ENCODE measurements around the gene CACYBP. TPM values are rescaled to one million over a fixed set of nuclear protein-coding genes. Genes with fewer than 3 reads are reported as not detected.
"Not testable (repeated sequence)": the region's sequence is repeated elsewhere in the genome, so short reads cannot be mapped to it uniquely, and the experiment has no call there.

CACYBP gene
- polyA plus RNA-seq, 1 donor from 2014 or later, result 158 TPM

DNA sequence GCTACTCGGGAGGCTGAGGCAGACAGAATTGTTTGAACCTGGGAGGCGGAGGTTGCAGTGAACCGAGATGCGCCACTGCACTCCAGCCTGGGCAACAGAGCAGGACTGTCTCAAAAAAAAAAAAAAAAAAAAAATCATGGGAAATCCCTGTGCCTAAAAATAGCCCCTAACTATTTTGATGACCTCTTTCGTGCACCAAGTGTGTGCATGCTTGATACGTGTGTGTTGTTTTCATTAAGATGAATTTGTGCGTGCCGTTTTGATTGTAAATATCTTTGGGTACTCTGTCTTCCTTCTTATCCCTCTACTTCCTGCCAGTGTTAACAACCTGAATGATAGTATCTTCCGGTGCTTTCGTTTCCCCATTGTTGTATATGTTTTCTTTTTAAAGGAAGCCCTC lies 9.8 kb downstream of the CACYBP start:
- Mint-ChIP-seq H3K9me3 (no peaks in the 10 kb centered on the region), H3K27ac (peak overlapping the region in 1 of 3 donors; percentile 26), H3K4me1 (peaks cover 4 to 14% (median 10%) of the 10 kb centered on the region in 3 donors), H3K27me3 (no peaks in the 10 kb centered on the region), H3K36me3 (peaks cover 16% of the 10 kb centered on the region), H3K4me3 (no peak overlapping the region)

DNA sequence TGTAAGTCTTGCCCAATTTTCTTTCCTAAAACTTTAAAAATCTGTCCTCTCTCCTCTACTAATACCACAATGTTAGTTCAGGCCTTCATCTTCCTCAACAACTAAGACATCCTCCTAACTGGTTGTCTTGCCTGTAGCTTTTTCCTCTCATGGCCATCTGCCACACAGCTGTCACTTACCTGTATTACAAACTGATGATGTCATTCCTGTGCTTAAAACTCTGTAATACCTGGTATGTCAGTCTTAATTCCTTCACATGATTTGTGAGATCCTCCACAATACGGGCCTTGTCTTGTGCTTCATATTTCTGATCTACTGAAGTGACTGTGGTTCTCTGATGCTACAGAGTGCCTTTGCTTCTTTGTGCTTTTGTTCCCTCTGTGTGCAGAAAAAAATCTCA lies 13.7 kb downstream of the CACYBP start:
- Mint-ChIP-seq H3K27ac (peak overlapping the region in 1 of 3 donors; percentile 13), H3K4me1 (peaks cover 4 to 15% (median 12%) of the 10 kb centered on the region in 3 donors), H3K27me3 (no peaks in the 10 kb centered on the region), H3K4me3 (no peak overlapping the region), H3K9me3 (no peaks in the 10 kb centered on the region), H3K36me3 (peaks cover 19% of the 10 kb centered on the region)

DNA sequence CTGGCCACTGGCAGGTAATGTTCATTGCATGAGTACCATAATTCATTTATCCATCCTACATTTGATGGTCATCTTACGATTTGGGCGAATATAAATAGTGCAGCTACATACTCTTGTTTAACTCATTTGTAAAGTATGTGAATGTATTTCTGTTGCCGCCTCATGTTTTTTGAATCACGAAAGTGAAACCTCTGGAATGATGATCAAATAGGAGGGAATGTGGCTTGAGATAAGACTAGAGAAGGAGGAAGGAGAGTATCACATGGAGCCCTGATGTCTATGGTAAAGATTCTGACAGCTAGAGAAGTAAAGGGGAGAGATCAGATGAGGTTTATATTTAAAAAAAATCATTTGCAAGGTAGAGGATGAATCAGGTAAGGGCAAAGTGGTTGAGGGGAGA lies 15.5 kb downstream of the CACYBP start:
- H3K27ac Mint-ChIP-seq, result peak overlapping the region in 1 of 3 donors; percentile 74
- H3K9me3 Mint-ChIP-seq, result no peaks in the 10 kb centered on the region
- peaks cover 15% of the 10 kb centered on the region for H3K36me3 Mint-ChIP-seq
- H3K4me3 Mint-ChIP-seq, result no peak overlapping the region
- H3K4me1 Mint-ChIP-seq, result peaks cover 4 to 11% (median 6%) of the 10 kb centered on the region in 3 donors
- H3K27me3 Mint-ChIP-seq, result no peaks in the 10 kb centered on the region

DNA sequence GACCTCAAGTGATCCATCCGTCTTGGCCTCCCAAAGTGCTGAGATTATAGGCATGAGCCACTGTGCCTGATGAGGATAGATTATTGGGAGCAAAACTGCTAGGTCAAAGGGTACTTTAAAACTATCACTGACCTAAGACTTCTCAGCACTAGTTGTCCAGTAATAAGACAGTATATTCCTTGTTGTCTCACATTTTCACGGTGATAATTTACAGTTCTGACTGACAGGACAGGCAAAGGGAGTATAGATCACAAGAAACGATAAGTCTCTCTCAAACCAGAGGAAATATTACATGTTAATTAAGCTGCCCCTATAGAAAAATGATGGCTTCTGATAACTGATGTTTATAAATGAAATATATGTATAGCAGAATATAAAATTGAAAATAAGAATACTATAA lies 19.8 kb downstream of the CACYBP start:
- H3K4me1 Mint-ChIP-seq, result peaks cover 16 to 29% (median 21%) of the 10 kb centered on the region in 3 donors
- no peak overlapping the region for H3K4me3 Mint-ChIP-seq
- H3K27me3 Mint-ChIP-seq, result no peaks in the 10 kb centered on the region
- peak overlapping the region in 1 of 3 donors; percentile 33 for H3K27ac Mint-ChIP-seq
- peaks cover 8% of the 10 kb centered on the region for H3K36me3 Mint-ChIP-seq
- peaks cover 0 to under 1% (median 0%) of the 10 kb centered on the region in 3 donors for H3K9me3 Mint-ChIP-seq

DNA sequence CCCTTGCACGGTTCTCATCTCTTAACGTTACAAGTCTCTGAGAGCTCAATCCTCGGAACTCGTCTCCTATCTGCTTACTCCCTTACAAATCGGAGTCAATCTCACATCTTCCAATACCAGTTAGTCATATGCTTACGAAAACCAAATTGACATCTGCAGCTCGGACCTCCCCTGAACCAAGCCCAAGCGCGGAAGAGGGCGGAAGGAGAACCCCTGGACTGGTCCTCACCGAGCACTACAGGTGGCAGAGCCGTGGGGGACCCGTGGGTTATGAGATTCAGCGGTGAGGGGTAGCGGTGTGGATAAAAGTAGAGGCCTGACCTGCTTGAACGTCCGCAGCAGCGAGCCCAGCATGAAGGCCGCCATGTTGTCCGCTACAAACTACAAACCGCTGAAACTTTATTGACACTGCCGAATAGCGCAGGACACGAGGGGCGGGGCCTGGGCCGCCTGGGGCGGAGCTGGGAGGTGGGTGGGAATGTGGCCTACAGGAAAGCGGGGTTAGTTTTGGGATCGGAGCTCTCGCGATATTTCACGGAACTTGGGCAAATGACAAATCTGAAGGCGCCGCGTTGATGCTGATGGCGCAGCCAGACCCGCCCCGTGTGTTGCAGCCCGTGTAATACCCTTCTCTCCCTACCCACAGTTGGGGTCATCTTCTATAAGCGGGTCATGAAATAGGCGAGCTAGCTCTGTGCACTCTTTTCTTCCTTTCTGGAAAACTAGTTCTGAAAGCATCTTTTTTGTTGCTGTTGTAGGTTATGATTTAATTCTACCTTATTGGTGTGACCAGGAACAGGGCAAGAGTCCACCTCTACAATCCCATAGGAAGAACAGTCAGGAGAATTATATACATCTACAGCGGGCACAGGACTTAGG lies 23.5 kb downstream of the CACYBP start, which contains the start of gene MRPS14:
TSS of gene MRPS14 (minus strand) at position 383 of the 879 bp plus-strand sequence. CDS start at position 366, 17 bp downstream.
- Mint-ChIP-seq H3K27me3 (no peaks in the 10 kb centered on the region), H3K27ac (peak within 1 kb of the TSS; percentile 88 to 98 (median 98)), H3K4me3 (peak within 1 kb of the TSS; percentile 93 to 95 (median 94)), H3K9me3 (peaks cover 0 to 4% (median 3%) of the 10 kb centered on the region in 3 donors), H3K36me3 (peaks cover 3% of the 10 kb centered on the region), H3K4me1 (peaks cover 16 to 18% (median 18%) of the 10 kb centered on the region in 3 donors)

DNA sequence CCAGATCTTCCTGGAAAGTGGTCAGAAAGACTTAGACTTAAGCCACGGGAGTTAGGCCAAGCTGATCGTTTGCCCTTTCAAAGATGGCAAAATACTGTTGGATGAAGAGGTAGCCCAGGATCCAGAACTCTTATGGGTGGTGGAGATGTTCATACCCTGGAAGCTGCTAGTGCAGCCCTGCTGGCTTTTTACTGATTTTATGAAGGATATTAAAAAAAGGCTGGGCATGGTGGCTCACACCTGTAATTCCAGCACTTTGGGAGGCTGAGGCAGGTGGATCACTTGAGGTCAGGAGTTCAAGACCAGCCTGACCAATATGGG lies 24.1 kb downstream of the CACYBP start:
- H3K9me3 Mint-ChIP-seq, H3K27me3 Mint-ChIP-seq: not testable (repeated sequence)
- H3K4me3 Mint-ChIP-seq, result peak overlapping the region; percentile 93 to 95 (median 94)

DNA sequence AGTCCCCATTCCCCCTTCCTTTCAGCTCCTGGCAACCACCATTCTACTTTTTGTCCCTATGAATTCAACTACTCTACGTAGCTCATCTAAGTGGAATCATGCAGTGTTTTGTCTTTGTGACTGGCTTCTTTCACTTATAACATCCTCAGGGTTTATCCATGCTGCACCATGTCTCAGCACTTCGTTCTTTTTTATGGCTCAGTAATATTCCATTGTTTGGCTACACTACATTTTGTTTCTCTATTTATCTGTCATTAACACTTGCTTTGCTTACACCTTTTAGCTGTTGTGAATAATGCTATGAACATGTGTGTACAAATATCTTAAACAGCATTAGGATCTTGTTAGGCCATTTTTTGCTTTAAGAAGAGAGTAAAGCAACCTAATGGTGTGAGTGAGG lies 25.0 kb downstream of the CACYBP start:
- H3K4me3 Mint-ChIP-seq, result peak overlapping the region in 2 of 4 donors; percentile 57 to 93
- H3K9me3 Mint-ChIP-seq, result peaks cover 0 to 4% (median 3%) of the 10 kb centered on the region in 3 donors
- peaks cover 3% of the 10 kb centered on the region for H3K36me3 Mint-ChIP-seq
- peak overlapping the region in 2 of 3 donors; percentile 88 to 98 for H3K27ac Mint-ChIP-seq
- H3K4me1 Mint-ChIP-seq, result peaks cover 12 to 20% (median 20%) of the 10 kb centered on the region in 3 donors
- H3K27me3 Mint-ChIP-seq, result no peaks in the 10 kb centered on the region

More for the DNA sequence above, 24.1 kb downstream of the CACYBP start:
- Mint-ChIP-seq H3K27ac (peak overlapping the region; percentile 88 to 98 (median 98)), H3K4me1 (peaks cover 14 to 18% (median 18%) of the 10 kb centered on the region in 3 donors)
- H3K36me3 Mint-ChIP-seq, result not testable (repeated sequence)

DNA sequence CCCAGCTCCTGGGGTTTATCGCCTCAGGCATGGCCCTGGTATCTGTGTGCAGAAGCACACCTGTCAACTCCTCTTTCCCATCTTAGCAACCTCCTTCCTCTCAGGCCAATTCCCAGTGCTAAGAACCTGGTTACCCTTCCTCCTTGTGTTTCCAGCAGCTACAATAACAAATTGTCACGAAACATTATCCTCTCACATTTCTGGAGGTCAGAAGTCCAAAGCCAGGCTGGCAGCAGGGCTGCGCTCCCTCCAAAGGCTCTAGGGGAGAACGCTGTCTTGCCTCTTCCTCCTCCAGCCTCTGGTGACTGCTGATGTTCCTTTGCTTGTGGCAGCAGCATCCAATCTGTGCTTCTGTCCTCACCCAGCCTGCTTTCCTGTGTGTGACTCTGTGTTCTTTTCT lies 34.2 kb downstream of the CACYBP start:
- Mint-ChIP-seq H3K27ac (no peak overlapping the region), H3K36me3 (peaks cover 4% of the 10 kb centered on the region)

DNA sequence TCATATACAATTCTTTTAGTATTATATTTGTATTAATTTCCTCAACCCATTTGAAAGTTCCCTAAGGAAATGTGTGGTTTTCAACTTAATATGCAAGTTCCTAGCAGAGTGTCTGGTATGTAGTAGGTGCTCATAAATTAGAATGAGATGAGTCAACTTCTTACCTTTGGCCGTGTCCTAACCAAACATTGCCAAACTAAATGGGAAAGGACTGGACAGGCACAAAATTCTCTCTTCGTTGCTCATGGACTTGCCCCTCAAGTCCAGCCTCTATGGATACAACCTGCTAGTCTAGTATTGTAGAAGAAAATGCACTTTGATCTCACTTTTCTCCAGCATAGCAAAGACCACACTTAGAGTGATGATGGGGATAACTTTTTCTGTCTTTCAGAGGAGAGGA lies 35.0 kb downstream of the CACYBP start:
- H3K27me3 Mint-ChIP-seq, result peaks cover 4% of the 10 kb centered on the region
- H3K27ac Mint-ChIP-seq, result no peak overlapping the region
- H3K9me3 Mint-ChIP-seq, result no peaks in the 10 kb centered on the region
- no peak overlapping the region for H3K4me3 Mint-ChIP-seq
- H3K36me3 Mint-ChIP-seq, result peaks cover 4% of the 10 kb centered on the region
- no peaks in the 10 kb centered on the region for H3K4me1 Mint-ChIP-seq

More for the DNA sequence above, 34.2 kb downstream of the CACYBP start:
- H3K4me1 Mint-ChIP-seq, result peaks cover 0 to 2% (median 2%) of the 10 kb centered on the region in 3 donors
- H3K9me3 Mint-ChIP-seq, result no peaks in the 10 kb centered on the region
- no peak overlapping the region for H3K4me3 Mint-ChIP-seq
- peaks cover 4% of the 10 kb centered on the region for H3K27me3 Mint-ChIP-seq

DNA sequence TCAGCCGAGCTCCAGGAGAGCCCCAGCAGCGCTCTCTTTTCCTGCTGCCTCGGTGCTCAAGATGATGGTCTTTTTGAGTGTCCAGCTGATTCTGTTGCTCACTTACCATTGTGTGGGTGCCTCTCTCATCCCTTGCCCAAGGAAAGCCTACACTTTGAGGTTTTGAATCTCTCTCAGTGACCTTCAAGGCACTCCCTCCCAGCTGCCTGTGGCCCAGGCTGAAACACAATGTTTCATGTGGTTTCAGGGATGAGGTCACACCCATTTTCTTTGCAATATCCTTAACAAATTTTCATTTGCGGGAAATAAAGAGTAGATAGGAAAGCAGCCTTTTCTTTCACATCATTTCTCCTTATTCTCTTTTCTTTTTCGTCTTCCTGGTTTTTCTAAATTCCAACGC lies 36.1 kb downstream of the CACYBP start:
- Mint-ChIP-seq H3K27ac (no peak overlapping the region), H3K27me3 (peaks cover 4% of the 10 kb centered on the region)

DNA sequence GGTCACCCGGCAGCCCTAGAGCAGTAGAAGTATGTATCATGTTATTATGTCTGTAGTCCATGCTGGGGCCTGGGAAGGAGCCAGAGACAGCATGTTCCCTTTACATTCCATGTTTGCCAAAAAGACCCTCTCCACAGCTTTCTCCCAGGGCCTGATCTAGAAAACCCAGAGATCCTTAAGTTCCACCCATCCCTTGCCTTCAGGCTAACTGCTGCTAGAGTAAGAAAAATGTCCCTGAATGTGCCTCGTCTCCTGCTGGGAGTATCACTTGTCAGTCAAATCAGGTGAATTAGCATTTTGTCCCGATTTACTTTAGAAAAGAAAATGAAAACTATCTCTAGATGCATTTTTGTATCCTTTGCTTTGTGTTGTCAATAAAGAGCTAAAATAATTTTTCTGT lies 36.7 kb downstream of the CACYBP start:
- Mint-ChIP-seq H3K36me3 (peaks cover 4% of the 10 kb centered on the region), H3K4me1 (no peaks in the 10 kb centered on the region), H3K27ac (no peak overlapping the region), H3K9me3 (no peaks in the 10 kb centered on the region), H3K4me3 (peak overlapping the region in 1 of 4 donors; percentile 42), H3K27me3 (peaks cover 4% of the 10 kb centered on the region)

More for the DNA sequence above, 36.1 kb downstream of the CACYBP start:
- H3K4me1 Mint-ChIP-seq, result no peaks in the 10 kb centered on the region
- H3K36me3 Mint-ChIP-seq, result peaks cover 4% of the 10 kb centered on the region
- H3K4me3 Mint-ChIP-seq, result peak overlapping the region in 1 of 4 donors; percentile 42
- H3K9me3 Mint-ChIP-seq, result no peaks in the 10 kb centered on the region

DNA sequence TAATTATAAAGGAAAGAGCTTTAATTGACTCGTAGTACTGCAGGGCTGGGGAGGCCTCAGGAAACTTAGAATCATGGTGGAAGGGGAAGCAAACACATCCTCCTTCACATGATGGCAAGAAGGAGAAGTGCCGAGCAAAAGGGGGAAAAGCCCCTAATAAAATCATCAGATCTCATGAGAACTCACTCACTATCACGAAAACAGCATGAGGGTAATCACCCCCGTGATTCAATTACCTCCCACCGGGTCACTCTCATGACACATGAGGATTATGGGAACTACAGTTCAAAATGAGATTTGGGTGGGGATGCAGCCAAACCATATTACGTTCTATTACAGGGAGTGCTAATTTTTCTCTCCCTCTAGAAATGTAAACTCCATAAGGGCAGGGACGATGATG lies 37.7 kb downstream of the CACYBP start:
- no peaks in the 10 kb centered on the region for H3K9me3 Mint-ChIP-seq
- no peak overlapping the region for H3K4me3 Mint-ChIP-seq
- no peak overlapping the region for H3K27ac Mint-ChIP-seq
- peaks cover 4% of the 10 kb centered on the region for H3K36me3 Mint-ChIP-seq
- no peaks in the 10 kb centered on the region for H3K4me1 Mint-ChIP-seq
- H3K27me3 Mint-ChIP-seq, result peaks cover 4% of the 10 kb centered on the region

DNA sequence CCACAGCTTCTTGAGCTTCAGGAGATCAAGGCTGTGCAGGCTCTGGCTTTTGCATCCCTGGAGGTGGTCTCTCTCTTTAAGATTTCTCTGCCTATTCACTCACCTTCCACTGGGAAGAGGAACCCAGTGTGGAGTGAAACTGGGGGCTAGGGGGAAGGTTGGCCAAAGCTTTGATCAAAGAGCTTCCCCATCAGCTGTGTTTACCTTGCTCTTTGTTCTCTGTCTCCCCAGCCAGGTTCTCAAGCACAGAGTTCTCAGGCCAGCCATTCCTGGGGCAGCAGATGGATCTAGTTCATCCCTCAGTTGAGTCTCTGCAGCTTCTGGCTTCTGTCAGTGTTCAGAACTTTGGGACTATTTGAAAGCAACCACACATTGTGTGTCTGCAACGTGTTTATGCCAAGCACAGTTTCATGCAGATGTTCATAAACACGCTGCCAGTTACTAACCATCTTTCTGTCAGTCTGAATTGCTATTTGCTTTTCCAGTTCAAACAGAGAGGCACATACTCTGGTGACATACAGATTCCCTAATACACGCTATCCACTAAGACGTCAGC lies 40.7 kb downstream of the CACYBP start:
- Mint-ChIP-seq H3K4me3 (no peak overlapping the region), H3K9me3 (no peaks in the 10 kb centered on the region), H3K36me3 (peaks cover 2% of the 10 kb centered on the region), H3K27ac (no peak overlapping the region), H3K4me1 (no peaks in the 10 kb centered on the region), H3K27me3 (peaks cover 8% of the 10 kb centered on the region)

DNA sequence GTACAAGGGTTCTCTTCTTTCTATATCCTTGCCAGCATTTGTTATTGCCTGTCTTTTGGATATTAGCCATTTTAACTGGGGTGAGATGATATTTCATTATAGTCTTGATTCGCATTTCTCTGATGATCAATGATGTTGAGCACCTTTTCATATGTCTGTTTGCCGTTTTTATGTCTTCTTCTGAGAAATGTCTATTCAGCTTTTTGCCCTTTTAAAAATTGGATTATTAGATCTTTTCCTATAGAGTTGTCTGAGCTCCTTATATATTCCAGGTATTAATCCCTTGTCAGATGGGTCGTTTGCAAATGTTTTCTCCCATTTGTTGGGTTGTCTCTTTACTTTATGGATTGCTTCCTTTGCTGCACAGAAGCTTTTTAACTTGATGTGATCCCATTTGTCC lies 42.9 kb downstream of the CACYBP start:
- peaks cover 9% of the 10 kb centered on the region for H3K27me3 Mint-ChIP-seq
- no peak overlapping the region for H3K27ac Mint-ChIP-seq
- no peaks in the 10 kb centered on the region for H3K9me3 Mint-ChIP-seq
- no peak overlapping the region for H3K4me3 Mint-ChIP-seq
- H3K36me3 Mint-ChIP-seq, result peaks cover 2% of the 10 kb centered on the region
- no peaks in the 10 kb centered on the region for H3K4me1 Mint-ChIP-seq

DNA sequence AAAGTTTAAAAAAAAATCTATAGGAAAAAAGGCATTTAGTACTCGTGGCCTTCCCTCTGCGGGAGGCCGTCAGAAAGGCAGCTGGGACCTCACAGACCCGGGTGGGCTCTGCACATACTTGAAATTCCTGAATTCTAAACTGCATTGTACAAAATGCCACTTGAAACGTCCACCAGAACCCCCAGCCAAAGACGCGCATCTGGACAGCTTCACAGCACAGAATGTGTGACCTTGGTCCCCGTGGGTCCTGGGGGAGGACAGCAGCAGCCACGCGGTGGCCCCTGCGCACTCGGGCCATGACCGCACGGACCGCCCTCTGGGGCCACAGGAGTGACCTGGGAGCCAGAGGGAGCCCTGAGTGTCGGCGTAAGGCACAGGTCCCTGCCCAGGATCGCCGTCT lies 44.1 kb downstream of the CACYBP start:
- no peaks in the 10 kb centered on the region for H3K4me1 Mint-ChIP-seq
- no peak overlapping the region for H3K4me3 Mint-ChIP-seq
- H3K36me3 Mint-ChIP-seq, result peaks cover 2% of the 10 kb centered on the region
- peaks cover 13% of the 10 kb centered on the region for H3K27me3 Mint-ChIP-seq
- H3K9me3 Mint-ChIP-seq, result no peaks in the 10 kb centered on the region
- H3K27ac Mint-ChIP-seq, result no peak overlapping the region
